Activated CD4-positive, alpha-beta T cell treated with anti-CD3 and anti-CD28 coated beads for 1 hour (primary cell): Measurements from ENCODE around the gene GMEB2.
"Not testable (repeated sequence)": the region's sequence is repeated elsewhere in the genome, so short reads cannot be mapped to it uniquely, and the experiment has no call there.

Source experiments
- DNase-seq: peaks from one replicate; pipeline ENCODE4 v3.0.0-alpha.2; 2020

GMEB2 gene

DNA sequence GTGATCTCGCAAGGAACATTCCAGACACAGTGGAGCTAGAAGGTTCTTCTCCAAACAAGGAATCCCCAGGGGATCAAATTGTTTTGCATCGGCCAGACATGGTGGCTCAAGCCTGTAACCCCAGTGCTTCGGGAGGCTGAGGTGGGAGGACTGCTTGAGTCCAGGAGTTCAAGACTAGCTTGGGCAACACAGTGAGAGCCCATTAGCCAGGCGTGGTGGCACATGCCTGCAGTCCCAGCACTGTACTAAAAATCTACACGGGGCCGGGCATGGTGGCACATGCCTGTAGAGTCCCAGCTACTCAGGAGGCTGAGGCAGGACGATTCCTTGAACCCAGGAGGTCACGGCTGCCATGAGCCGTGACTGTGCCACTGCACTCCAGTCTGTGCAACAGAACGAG is 15.3 kb downstream of the GMEB2 start:
- DNase-seq = no peak

GRCh38 chr20:63610581-63611435 is 16.1 kb downstream of the GMEB2 start:
- no peak for DNase-seq

GRCh38 chr20:63606686-63607085 is 20.2 kb downstream of the GMEB2 start:
- no peak for DNase-seq

DNA sequence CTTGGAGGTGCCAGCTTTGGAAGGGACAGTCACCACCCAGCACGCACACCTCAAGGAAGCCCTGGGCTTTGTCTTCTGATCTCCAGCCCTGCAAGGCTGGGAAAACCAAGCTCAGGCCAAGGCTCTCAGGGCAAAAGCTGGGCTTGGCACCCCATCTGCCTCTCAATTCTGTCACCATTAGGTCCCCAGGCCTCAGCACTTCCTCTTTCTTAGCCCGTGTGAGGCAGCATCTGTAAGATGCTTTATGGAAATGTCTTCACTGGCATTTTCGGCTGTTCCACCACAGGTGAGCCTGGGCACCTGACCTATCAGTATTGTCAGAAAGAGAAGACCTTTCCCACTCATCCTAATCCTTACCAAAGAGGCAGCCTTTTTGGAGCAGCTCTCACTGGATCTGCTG is 24.6 kb downstream of the GMEB2 start:
- DNase-seq = no peak

DNA sequence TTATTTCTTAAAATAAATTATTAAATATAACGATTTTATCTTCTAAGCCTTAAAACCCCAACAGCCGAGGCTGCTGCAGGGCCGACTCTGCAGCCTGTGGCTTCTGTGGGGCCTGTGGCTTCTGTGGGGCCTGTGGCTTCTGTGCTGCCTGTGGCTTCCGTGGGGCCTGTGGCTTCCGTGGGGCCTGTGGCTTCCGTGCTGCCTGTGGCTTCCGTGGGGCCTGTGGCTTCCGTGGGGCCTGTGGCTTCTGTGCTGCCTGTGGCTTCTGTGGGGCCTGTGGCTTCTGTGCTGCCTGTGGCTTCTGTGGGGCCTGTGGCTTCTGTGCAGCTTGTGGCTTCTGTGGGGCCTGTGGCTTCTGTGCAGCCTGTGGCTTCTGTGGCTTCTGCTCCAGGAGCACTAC is 25.2 kb downstream of the GMEB2 start:
- not testable (repeated sequence) for DNase-seq

- DNase-seq = no peak
Measured at GRCh38 chr20:63599396-63600050, 27.4 kb downstream of the GMEB2 start.

DNA sequence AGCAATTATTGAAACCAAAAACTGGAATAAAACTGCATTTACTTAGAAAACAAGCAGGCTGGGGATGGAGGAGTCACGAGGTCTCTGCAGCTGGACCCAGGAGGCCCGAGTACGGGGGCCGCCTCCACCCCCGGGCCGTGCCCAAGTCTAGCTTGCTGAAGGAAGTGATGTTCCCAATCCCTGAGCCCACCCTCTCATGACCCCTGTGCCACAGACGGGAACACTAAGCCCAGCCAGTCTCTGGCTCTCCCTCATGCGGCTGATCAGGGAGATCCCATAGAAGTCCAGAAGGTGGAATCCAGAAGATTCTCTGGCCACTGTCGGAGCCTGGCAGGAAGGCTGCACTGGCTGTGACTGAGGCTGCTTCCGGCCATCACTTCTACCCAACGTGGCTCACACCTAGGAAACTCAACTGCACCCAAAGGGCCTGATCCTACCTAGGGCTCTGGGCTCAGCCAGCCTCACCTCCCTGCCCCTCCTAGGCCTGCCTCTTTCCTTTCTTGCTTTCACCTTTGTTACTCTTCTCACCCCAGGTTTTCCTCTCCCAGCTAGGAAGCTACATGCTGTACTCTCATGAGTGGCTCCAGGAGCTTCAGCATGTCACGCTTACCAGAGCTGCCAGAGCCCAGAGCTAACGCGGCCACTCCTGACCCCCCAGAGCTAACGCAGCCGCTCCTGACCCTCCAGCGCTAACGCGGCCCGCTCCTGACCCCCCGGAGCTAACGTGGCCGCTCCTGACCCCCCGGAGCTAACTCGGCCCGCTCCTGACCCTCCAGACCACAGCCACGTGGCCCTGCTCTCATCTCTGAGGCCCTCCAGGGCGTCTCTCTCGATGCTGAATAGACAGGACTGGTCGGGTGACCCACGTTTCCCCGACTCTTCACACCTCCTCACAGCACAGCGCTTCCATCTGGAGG is 28.2 kb downstream of the GMEB2 start:
- no peak for DNase-seq

GRCh38 chr20:63597651-63598478 is 29.0 kb downstream of the GMEB2 start:
- DNase-seq = no peak

DNA sequence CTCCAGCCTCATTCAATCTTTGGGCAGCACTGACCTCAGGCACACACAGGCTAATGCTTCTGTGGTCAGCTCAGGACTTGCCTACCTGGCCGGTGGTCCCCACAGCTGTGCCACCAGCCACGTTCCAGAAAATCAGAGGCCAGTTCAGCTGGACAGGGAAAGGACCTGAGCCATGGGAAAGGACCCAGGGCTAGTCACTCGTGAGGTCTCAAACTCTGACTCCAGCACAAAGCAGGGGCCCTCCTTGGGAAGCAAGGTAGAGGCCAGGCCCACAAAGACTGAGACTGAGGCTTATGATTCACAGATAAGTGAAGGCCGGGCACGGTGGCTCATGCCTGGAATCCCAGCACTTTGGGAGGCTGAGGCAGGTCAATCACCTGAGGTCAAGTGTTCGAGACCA is 30.5 kb downstream of the GMEB2 start:
- DNase-seq = no peak

DNA sequence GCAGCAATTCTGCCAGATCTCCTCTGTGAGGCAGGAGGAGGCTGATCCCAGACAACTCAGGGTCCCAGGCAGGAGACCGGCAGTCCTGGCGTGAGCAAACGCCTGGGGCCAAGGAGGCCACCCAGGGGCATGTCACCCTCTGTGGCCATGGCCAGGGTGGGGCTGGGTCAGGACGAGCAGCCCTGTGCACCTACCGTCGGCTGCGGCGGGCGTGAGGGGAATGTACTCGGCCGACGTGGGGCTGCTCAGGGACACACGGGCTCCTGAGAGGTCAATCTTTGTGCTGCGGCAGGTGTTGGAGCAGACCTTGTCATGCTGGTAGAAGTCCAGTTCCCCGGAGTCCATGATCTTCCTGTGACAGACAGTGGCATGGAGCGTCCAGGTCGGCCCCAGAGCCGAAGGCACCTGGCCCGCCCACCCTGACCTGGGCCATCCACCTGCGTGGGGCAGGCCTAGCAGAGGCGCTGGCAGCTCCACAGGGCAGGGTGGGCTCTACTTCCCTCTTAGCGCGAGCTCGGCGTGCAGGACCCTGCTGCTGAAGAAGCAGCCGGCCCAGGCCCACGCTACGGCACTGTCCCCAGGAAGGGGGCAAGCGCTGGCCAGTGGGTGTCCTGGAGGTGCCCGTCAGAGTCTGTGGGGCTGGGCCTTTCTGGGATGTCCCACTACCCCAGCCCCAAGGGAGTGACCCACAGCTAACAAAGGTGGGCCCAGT is 31.3 kb downstream of the GMEB2 start:
- DNase-seq = no peak

DNA sequence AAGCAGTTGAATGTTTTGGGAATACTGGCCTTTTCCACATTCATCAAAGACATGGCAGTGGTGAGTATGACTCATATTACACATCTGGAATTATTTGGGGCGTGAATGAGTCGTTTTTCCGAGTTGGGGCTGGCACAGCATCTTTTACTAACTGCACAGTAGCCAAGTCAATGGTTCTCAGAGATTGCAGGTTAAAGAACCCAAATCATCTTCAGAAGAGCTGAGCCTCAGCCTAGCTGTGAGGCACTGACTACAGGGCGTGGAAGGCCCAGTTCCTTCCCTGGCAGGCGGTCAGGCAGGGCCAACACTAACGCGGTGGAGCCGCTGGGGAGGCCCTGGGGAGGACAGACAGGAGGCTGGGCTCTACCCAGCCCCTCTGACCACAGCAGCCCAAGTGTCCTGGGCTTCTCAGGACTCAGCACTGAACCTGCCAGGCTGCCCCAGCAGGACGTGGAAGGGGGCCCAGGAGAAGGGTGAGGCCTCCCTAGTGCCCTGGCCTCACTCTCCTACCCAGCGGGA is 32.8 kb downstream of the GMEB2 start:
- DNase-seq = no peak

GRCh38 chr20:63592661-63593060 is 34.2 kb downstream of the GMEB2 start:
- DNase-seq = no peak

GRCh38 chr20:63591786-63592355 is 35.0 kb downstream of the GMEB2 start:
- no peak for DNase-seq

DNA sequence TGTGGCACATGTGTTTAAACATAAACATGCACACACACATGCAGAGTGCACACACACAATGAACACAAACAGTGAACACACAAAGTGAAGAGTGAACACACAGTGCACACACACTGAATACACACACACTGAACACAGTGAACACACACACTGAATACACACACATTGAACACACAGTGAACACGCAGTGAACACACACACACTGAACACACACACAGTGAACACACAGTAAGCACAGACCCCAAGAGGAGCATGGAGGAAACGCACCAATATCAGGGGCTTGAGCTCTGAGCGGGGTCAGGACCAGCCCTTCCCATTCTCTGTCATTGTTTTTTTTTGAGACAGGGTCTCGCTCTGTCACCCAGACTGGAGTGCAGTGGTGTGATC is 35.8 kb downstream of the GMEB2 start:
- no peak for DNase-seq

DNA sequence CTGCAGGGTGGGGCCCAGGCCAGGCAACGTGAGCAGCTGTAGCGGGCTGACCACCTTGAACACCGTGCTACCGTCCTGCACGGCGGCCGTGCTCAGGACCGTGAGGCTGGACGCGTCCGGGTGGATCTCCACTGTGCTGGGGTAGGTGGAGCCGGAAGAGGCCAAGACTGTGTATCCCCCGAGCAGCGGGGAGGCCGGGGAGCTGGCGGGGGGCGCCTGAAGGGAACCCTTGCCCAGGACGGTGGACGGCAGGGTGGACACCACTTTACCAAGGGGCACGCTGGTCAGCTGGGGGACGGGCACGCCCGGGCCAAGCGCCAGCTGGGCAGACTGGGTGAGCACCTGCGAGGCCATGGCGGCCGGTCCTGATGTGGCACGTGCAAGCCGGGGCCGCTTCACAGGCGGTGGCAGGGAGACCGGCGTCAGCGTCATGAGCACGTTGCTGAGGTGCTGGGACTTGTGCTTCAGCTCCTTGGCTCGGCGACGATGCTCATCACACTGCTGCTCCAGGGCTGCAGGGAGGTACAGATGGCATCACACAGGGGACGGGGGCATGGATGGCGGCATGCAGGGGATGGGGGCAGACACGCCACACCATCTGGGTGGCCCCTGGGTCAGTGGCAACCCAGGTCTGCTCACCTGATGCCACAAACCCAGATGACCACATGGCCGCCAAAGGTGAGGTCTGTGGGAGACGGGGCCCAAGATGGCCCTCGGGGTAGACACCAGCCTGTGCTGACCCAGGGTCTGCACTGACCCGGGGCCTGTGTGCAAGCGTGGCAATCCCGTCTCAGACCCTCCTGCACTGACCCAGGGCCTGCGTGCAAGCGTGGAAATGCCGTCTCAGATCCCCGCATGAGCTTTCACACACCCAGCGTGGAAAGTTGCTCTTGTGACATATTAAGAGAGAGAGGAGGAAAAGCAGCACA is 36.4 kb downstream of the GMEB2 start:
- no peak for DNase-seq

- no peak for DNase-seq
Measured at GRCh38 chr20:63589261-63590217, 37.4 kb downstream of the GMEB2 start.

- no peak for DNase-seq
Measured at GRCh38 chr20:63588641-63589041, 38.3 kb downstream of the GMEB2 start.

GRCh38 chr20:63587776-63588591 is 38.9 kb downstream of the GMEB2 start:
- no peak for DNase-seq
